ENCODE measurements around the gene CXorf65.

DNA sequence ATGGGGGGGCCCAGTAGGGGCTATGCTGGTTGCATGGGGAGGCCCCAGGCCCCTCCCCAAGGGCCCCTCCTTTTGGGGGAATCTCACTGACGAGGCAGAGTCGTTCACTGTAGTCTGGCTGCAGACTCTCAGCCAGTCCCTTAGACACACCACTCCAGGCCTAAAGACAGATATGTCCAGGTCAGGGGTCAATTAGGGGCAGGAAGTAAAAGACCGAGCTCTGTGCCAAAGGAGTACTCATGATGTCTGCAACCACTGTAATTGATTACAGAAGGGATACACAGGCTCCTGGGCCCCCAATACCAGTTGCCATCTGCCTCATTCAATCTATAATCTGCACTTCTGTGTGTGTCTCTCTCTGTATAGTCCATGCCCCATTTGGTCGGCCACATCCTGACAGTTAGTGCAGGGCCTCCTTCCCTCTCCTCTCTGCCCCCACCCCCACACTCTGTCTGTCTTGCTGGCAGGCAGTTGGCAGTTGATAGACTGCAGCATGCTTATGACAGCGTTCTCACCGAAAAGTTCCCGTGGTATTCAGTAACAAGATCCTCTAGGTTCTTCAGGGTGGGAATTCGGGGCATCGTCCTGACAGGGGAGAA is 1.3 kb upstream of the CXorf65 start:
- TF ChIP-seq, protein P1, sequence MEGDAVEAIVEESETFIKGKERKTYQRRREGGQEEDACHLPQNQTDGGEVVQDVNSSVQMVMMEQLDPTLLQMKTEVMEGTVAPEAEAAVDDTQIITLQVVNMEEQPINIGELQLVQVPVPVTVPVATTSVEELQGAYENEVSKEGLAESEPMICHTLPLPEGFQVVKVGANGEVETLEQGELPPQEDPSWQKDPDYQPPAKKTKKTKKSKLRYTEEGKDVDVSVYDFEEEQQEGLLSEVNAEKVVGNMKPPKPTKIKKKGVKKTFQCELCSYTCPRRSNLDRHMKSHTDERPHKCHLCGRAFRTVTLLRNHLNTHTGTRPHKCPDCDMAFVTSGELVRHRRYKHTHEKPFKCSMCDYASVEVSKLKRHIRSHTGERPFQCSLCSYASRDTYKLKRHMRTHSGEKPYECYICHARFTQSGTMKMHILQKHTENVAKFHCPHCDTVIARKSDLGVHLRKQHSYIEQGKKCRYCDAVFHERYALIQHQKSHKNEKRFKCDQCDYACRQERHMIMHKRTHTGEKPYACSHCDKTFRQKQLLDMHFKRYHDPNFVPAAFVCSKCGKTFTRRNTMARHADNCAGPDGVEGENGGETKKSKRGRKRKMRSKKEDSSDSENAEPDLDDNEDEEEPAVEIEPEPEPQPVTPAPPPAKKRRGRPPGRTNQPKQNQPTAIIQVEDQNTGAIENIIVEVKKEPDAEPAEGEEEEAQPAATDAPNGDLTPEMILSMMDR (IDR thresholded peaks at IDR 0.05): no peak
- TF ChIP-seq POLR2A (IDR thresholded peaks at IDR 0.05) (no peak), EP300 (IDR thresholded peaks at IDR 0.05) (no peak)
